Sigmoid colon (tissue), 7 donors: ENCODE results near the gene MFF. TPM values are rescaled to one million over a fixed set of nuclear protein-coding genes. Genes with fewer than 3 reads are reported as not detected.

Experiments used
- DNase-seq: peaks from one replicate; pipeline ENCODE4 v3.0.0-alpha.2; 2019
- H3K27ac ChIP-seq, 4 donors: fragments of 200-600 bp; sonication (generic); one replicate each; pipeline ENCODE4 v1.5.1; 2016 to 2019; ENCODE audit warnings: mild to moderate bottlenecking in 1 of 4
- H3K27me3 ChIP-seq, 3 donors: fragments of 200-600 bp; sonication (generic); one replicate each; pipeline ENCODE4 v1.5.1; 2019; ENCODE audit warnings: mild to moderate bottlenecking in 1 of 3
- H3K36me3 ChIP-seq, 4 donors: fragments of 200-600 bp; sonication (generic); one replicate each; pipeline ENCODE4 v1.5.1; 2016 to 2019
- H3K4me1 ChIP-seq, 4 donors: fragments of 200-600 bp; sonication (generic); one replicate each; pipeline ENCODE4 v1.5.1; 2017 to 2019
- H3K4me3 ChIP-seq, 4 donors: fragments of 200-600 bp; sonication (generic); one replicate each; pipeline ENCODE4 v1.5.1; 2017 to 2019; ENCODE audit warnings: mild to moderate bottlenecking in 2 of 4, moderate library complexity in 1 of 4
- H3K9me3 ChIP-seq, 4 donors: fragments of 200-600 bp in 3 of 4; sonication (generic) in 3 of 4; one replicate each; pipeline versions ENCODE4 v1.5.1 to v1.6.1; 2013 to 2019
- CTCF ChIP-seq, 4 experiments: fragments of 450-650 bp in 3 of 4; fragments of 200-600 bp in 1 of 4; IDR thresholded peaks; one replicate each; pipeline ENCODE4 v1.5.1; 2016 to 2019; ENCODE audit warnings: antibody characterized with exemption in 4 of 4, mild to moderate bottlenecking in 3 of 4, moderate library complexity in 2 of 4
- EP300 ChIP-seq, 4 donors: sonication (generic); formaldehyde crosslinking; IDR thresholded peaks; one replicate each; pipeline ENCODE4 v1.6.1; 2017; ENCODE audit warnings: antibody characterized with exemption in 4 of 4
- POLR2A ChIP-seq, 2 donors: fragments of 450-650 bp; IDR thresholded peaks; one replicate each; pipeline ENCODE4 v1.6.1; 2016; ENCODE audit warnings: antibody characterized with exemption in 2 of 2, mild to moderate bottlenecking in 2 of 2, moderate library complexity in 2 of 2
- POLR2AphosphoS5 ChIP-seq, 4 donors: sonication (generic); formaldehyde crosslinking; IDR thresholded peaks; one replicate each; pipeline ENCODE4 v1.6.1; 2017; ENCODE audit warnings: antibody characterized with exemption in 4 of 4
- WGBS, 2 donors: extraction: QIAGEN DNeasy Blood & Tissue Kit; methylation state at CpG; one replicate each; pipeline ENCODE4 v1.1.7; 2013; 5-methylcytosine and 5-hydroxymethylcytosine counted together
- intact Hi-C: fragments of 100-400 bp; cut with DNase I; formaldehyde crosslinking; loops from one replicate; pipeline ENCODE4 v1.15.1; 2023
- polyA plus RNA-seq, 3 donors: library from polyadenylated mRNA; stranded (reverse); fragments of 200-250 nt; gene quantifications; one replicate each; pipeline ENCODE4 v1.2.3, GENCODE V29; 2013
- total RNA-seq, 4 donors: library from RNA; depleted of rRNA; stranded (reverse); fragments of >200 nt; gene quantifications; one replicate each; pipeline ENCODE4 v1.1.0, GENCODE V29; 2016
- donor health status: healthy with polysubstance abuse.
- donor health status: Bipolar disorder and iron deficiency.
- donor health status: healthy.

The MFF gene
- total and polyA plus RNA-seq, 7 donors: 72.1 to 138 (median 109) TPM

- no peaks in the 10 kb centered on the region for H3K27me3 ChIP-seq
- 55 to 60% methylated on average over 3 of the region's 3 CpGs for WGBS, 2 donors
- no peak overlapping the region for H3K4me3 ChIP-seq
- peaks cover 0 to 14% (median 9%) of the 10 kb centered on the region in 4 donors for H3K4me1 ChIP-seq
- no peak overlapping the region for H3K27ac ChIP-seq
- intact Hi-C loops: no loop called here
- H3K9me3 ChIP-seq: no peaks in the 10 kb centered on the region
- peaks cover 0 to 1% (median 0%) of the 10 kb centered on the region in 4 donors for H3K36me3 ChIP-seq
- DNase-seq: no peak
- TF ChIP-seq POLR2AphosphoS5 (IDR thresholded peaks at IDR 0.05) (no peak), CTCF (IDR thresholded peaks at IDR 0.05) (no peak)
These were observed 40.8 kb downstream of the MFF start for GRCh38 chr2:227365833-227366232.

GRCh38 chr2:227366769-227367426 lies 41.8 kb downstream of the MFF start:
- no peak for TF ChIP-seq CTCF (IDR thresholded peaks at IDR 0.05)
- TF ChIP-seq POLR2A (IDR thresholded peaks at IDR 0.05): no peak
- TF ChIP-seq POLR2AphosphoS5 (IDR thresholded peaks at IDR 0.05): no peak

DNA sequence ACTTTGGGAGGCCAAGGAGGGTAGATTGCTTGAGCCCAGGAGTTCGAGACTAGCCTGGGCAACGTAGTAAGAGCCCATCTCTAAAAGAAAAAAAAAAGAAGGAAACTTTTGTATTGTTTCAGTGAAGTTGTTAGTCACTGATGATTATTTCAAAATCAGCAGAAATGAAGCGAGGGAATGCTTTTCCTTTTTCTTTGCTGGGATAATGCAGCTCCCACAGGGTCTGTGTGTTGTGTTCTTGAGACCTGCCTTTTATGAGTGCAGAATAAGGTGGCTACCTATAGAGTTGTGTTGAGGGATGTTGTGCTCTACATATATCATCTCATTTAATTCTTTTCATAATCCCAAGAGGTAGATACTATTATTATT lies 42.4 kb downstream of the MFF start:
- WGBS, 2 donors: 87 to 93% methylated on average over 3 of the region's 3 CpGs

More at GRCh38 chr2:227366769-227367426, 41.8 kb downstream of the MFF start:
- intact Hi-C loops: no loop called here
- H3K27me3 ChIP-seq: no peaks in the 10 kb centered on the region
- H3K36me3 ChIP-seq: no peaks in the 10 kb centered on the region
- 77 to 82% methylated on average over 11 of the region's 11 CpGs for WGBS, 2 donors
- peaks cover 0 to 14% (median 9%) of the 10 kb centered on the region in 4 donors for H3K4me1 ChIP-seq
- peak overlapping the region in 3 of 4 donors; percentile 17 to 54 (median 48) for H3K27ac ChIP-seq
- H3K9me3 ChIP-seq: no peaks in the 10 kb centered on the region
- H3K4me3 ChIP-seq: no peak overlapping the region
- peak; percentile 67 for DNase-seq

GRCh38 chr2:227368574-227368973 lies 43.5 kb downstream of the MFF start:
- intact Hi-C loops: no loop called here
- peaks cover 0 to 14% (median 9%) of the 10 kb centered on the region in 4 donors for H3K4me1 ChIP-seq

More for the DNA sequence above, 42.4 kb downstream of the MFF start:
- intact Hi-C loops: no loop called here
- peaks cover 0 to 14% (median 9%) of the 10 kb centered on the region in 4 donors for H3K4me1 ChIP-seq
- H3K4me3 ChIP-seq: no peak overlapping the region
- H3K27me3 ChIP-seq: no peaks in the 10 kb centered on the region
- DNase-seq: no peak
- peak overlapping the region in 2 of 4 donors; percentile 48 to 54 for H3K27ac ChIP-seq
- no peaks in the 10 kb centered on the region for H3K9me3 ChIP-seq
- H3K36me3 ChIP-seq: no peaks in the 10 kb centered on the region
- no peak for TF ChIP-seq POLR2A (IDR thresholded peaks at IDR 0.05)
- no peak for TF ChIP-seq EP300 (IDR thresholded peaks at IDR 0.05)
- TF ChIP-seq CTCF (IDR thresholded peaks at IDR 0.05): no peak
- no peak for TF ChIP-seq POLR2AphosphoS5 (IDR thresholded peaks at IDR 0.05)

DNA sequence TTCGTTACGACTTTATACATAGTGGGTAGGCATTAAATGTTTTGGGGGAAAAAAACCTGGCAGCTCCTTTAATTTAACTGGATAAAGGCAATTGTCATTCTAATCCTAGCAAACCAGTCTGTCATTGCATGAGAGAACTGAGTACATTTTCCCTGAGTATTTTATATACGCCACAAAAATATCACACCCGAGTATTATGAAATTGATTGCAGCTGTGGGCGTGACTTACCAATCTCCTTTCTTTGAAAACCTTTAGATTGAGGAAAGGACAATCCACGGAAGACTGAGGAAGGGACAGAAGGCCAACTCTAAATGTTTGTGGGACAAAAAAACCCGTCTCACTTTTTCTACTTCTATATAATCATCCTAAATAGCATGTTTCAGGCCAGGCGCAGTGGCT lies 45.0 kb downstream of the MFF start:
- H3K9me3 ChIP-seq: no peaks in the 10 kb centered on the region
- no peak for DNase-seq
- TF ChIP-seq EP300 (IDR thresholded peaks at IDR 0.05): no peak
- TF ChIP-seq CTCF (IDR thresholded peaks at IDR 0.05): no peak
- TF ChIP-seq POLR2AphosphoS5 (IDR thresholded peaks at IDR 0.05): no peak
- no peak for TF ChIP-seq POLR2A (IDR thresholded peaks at IDR 0.05)
- no peaks in the 10 kb centered on the region for H3K27me3 ChIP-seq
- H3K4me3 ChIP-seq: no peak overlapping the region
- H3K36me3 ChIP-seq: no peaks in the 10 kb centered on the region
- 74 to 83% methylated on average over 8 of the region's 8 CpGs for WGBS, 2 donors
- intact Hi-C loops: no loop called here
- H3K27ac ChIP-seq: peak overlapping the region in 1 of 4 donors; percentile 33
- peaks cover 0 to 14% (median 9%) of the 10 kb centered on the region in 4 donors for H3K4me1 ChIP-seq

More at GRCh38 chr2:227368574-227368973, 43.5 kb downstream of the MFF start:
- TF ChIP-seq POLR2AphosphoS5 (IDR thresholded peaks at IDR 0.05) (no peak), EP300 (IDR thresholded peaks at IDR 0.05) (no peak)
- WGBS, 2 donors: 91 to 93% methylated on average over 5 of the region's 5 CpGs
- Histone ChIP-seq H3K4me3 (no peak overlapping the region), H3K27ac (no peak overlapping the region), H3K36me3 (no peaks in the 10 kb centered on the region), H3K9me3 (no peaks in the 10 kb centered on the region), H3K27me3 (no peaks in the 10 kb centered on the region)
- DNase-seq: no peak
